Lower leg skin (tissue), 3 donors: Measurements from ENCODE around the gene ESR2.

ENCODE experiments used
- CTCF ChIP-seq, 3 donors: fragments of 450-650 bp; IDR thresholded peaks; one replicate each; pipeline ENCODE4 v1.5.1; 2016; ENCODE audit warnings: antibody characterized with exemption in 3 of 3, mild to moderate bottlenecking in 3 of 3, moderate library complexity in 2 of 3
- POLR2A ChIP-seq, 2 donors: fragments of 450-650 bp; IDR thresholded peaks; one replicate each; pipeline ENCODE4 v1.6.1; 2016 to 2017; ENCODE audit warnings: antibody characterized with exemption in 2 of 2, mild to moderate bottlenecking in 1 of 2, moderate library complexity in 1 of 2

- TF ChIP-seq CTCF (IDR thresholded peaks at IDR 0.05) (no peak), POLR2A (IDR thresholded peaks at IDR 0.05) (no peak)
These were observed 179.4 kb downstream of the ESR2 start for GRCh38 chr14:64114796-64115195.
